ENCODE results near the gene RCBTB2.
A peak's percentile ranks its signal among the peaks of the same experiment; 100 is the strongest.

Gene RCBTB2

GRCh38 chr13:48562296-48563066 lies 29.6 kb upstream of the RCBTB2 start:
- no peak for DNase-seq

- no peak for DNase-seq
Measured at GRCh38 chr13:48561466-48562235, 28.8 kb upstream of the RCBTB2 start.

GRCh38 chr13:48560657-48561337 lies 27.9 kb upstream of the RCBTB2 start:
- DNase-seq, result no peak

GRCh38 chr13:48559638-48560320 lies 26.9 kb upstream of the RCBTB2 start:
- DNase-seq, result no peak

- no peak for DNase-seq
Measured at GRCh38 chr13:48556817-48557216, 23.9 kb upstream of the RCBTB2 start.

- no peak for DNase-seq
Measured at GRCh38 chr13:48555441-48555840, 22.6 kb upstream of the RCBTB2 start.

- no peak for DNase-seq
Measured at GRCh38 chr13:48551329-48551728, 18.4 kb upstream of the RCBTB2 start.

GRCh38 chr13:48549658-48550057 lies 16.8 kb upstream of the RCBTB2 start:
- DNase-seq, result no peak

- no peak for DNase-seq
Measured at GRCh38 chr13:48547663-48548092, 14.8 kb upstream of the RCBTB2 start.

GRCh38 chr13:48545608-48546007 lies 12.7 kb upstream of the RCBTB2 start:
- DNase-seq, result no peak

- peak; percentile 24 for DNase-seq
Measured at GRCh38 chr13:48542581-48543341, 9.9 kb upstream of the RCBTB2 start.

- no peak for DNase-seq
Measured at GRCh38 chr13:48542138-48542537, 9.3 kb upstream of the RCBTB2 start.

GRCh38 chr13:48539550-48539949 lies 6.7 kb upstream of the RCBTB2 start:
- DNase-seq, result no peak

- DNase-seq, result no peak
Measured at GRCh38 chr13:48536621-48537250, 3.9 kb upstream of the RCBTB2 start.

GRCh38 chr13:48535766-48536165 lies 2.9 kb upstream of the RCBTB2 start:
- DNase-seq, result no peak

- no peak for DNase-seq
Measured at GRCh38 chr13:48534911-48535501, 2.1 kb upstream of the RCBTB2 start.

- no peak for DNase-seq
Measured at GRCh38 chr13:48533961-48534600, 1.2 kb upstream of the RCBTB2 start.

- DNase-seq, result peak; percentile 28
Measured at GRCh38 chr13:48532256-48532505, 699 bp downstream of the RCBTB2 start.

GRCh38 chr13:48531416-48532255 lies 1.2 kb downstream of the RCBTB2 start:
- no peak for DNase-seq

GRCh38 chr13:48530833-48531232 lies 2.0 kb downstream of the RCBTB2 start:
- DNase-seq, result no peak

Data from NCI-H524 treated with DMSO at 0.1 percent for 48 hours (cell line).